ENCODE measurements around the gene TLR6. TPM values are rescaled to one million over a fixed set of nuclear protein-coding genes. Genes with fewer than 3 reads are reported as not detected.

Gene TLR6
- total RNA-seq, 2 donors from 2014 or later: 0.13 to 0.53 TPM

- Mint-ChIP-seq H3K4me1 (peaks cover 7% of the 10 kb centered on the region), H3K36me3 (ENCODE audit: low read depth) (no peaks in the 10 kb centered on the region), H3K27me3 (ENCODE audit: insufficient read depth) (peaks cover 8% of the 10 kb centered on the region), H3K4me3 (no peak overlapping the region), H3K9me3 (no peaks in the 10 kb centered on the region), H3K27ac (no peak overlapping the region)
- Histone ChIP-seq H3K4me3 (ENCODE audit: low read length) (no peak overlapping the region), H3K4me1 (ENCODE audit: control insufficient read depth, insufficient read depth, low read length) (no peaks in the 10 kb centered on the region), H3K27me3 (ENCODE audit: control insufficient read depth, insufficient read depth, low read length, poor library complexity, severe bottlenecking) (no peaks in the 10 kb centered on the region), H3K9ac (ENCODE audit: extremely low read depth, low read length, poor library complexity, severe bottlenecking) (no peak overlapping the region), H3K36me3 (ENCODE audit: control insufficient read depth, insufficient read depth, low read length) (no peaks in the 10 kb centered on the region), H3K9me3 (ENCODE audit: control insufficient read depth, low read length) (no peaks in the 10 kb centered on the region), H3K27ac (ENCODE audit: low read depth, low read length) (no peak overlapping the region)
- peak; percentile 94 for TF ChIP-seq CTCF (conservative IDR thresholded peaks at IDR 0.05)
- peak; percentile 89 for DNase-seq
- 25 to 26% methylated on average over 5 of the region's 5 CpGs for WGBS, 2 experiments (ENCODE audit: insufficient coverage in 1 of 2, insufficient read length in 1 of 2)
Observed at GRCh38 chr4:38860788-38861424, 4.3 kb upstream of the TLR6 start.

- DNase-seq: no peak
- no peak for TF ChIP-seq CTCF (conservative IDR thresholded peaks at IDR 0.05)
- no peak overlapping the region for H3K4me3 ChIP-seq (ENCODE audit: low read length)
- no peaks in the 10 kb centered on the region for H3K27me3 ChIP-seq (ENCODE audit: control insufficient read depth, insufficient read depth, low read length, poor library complexity, severe bottlenecking)
- H3K9me3 ChIP-seq (ENCODE audit: control insufficient read depth, low read length): no peaks in the 10 kb centered on the region
- no peaks in the 10 kb centered on the region for H3K9me3 Mint-ChIP-seq
- no peak overlapping the region for H3K27ac ChIP-seq (ENCODE audit: low read depth, low read length)
- no peak overlapping the region for H3K9ac ChIP-seq (ENCODE audit: extremely low read depth, low read length, poor library complexity, severe bottlenecking)
- peaks cover 8% of the 10 kb centered on the region for H3K27me3 Mint-ChIP-seq (ENCODE audit: insufficient read depth)
- 95% methylated on average over 2 to 5 of the region's 7 CpGs for WGBS, 2 experiments (ENCODE audit: insufficient coverage in 1 of 2, insufficient read length in 1 of 2)
- no peaks in the 10 kb centered on the region for H3K36me3 Mint-ChIP-seq (ENCODE audit: low read depth)
- peaks cover 7% of the 10 kb centered on the region for H3K4me1 Mint-ChIP-seq
- H3K36me3 ChIP-seq (ENCODE audit: control insufficient read depth, insufficient read depth, low read length): no peaks in the 10 kb centered on the region
- H3K4me1 ChIP-seq (ENCODE audit: control insufficient read depth, insufficient read depth, low read length): no peaks in the 10 kb centered on the region
- H3K4me3 Mint-ChIP-seq: no peak overlapping the region
- no peak overlapping the region for H3K27ac Mint-ChIP-seq
Observed at GRCh38 chr4:38859501-38859900, 2.9 kb upstream of the TLR6 start.

- Histone ChIP-seq H3K4me1 (ENCODE audit: control insufficient read depth, insufficient read depth, low read length) (no peaks in the 10 kb centered on the region), H3K27ac (ENCODE audit: low read depth, low read length) (no peak overlapping the region), H3K9me3 (ENCODE audit: control insufficient read depth, low read length) (no peaks in the 10 kb centered on the region), H3K36me3 (ENCODE audit: control insufficient read depth, insufficient read depth, low read length) (no peaks in the 10 kb centered on the region), H3K9ac (ENCODE audit: extremely low read depth, low read length, poor library complexity, severe bottlenecking) (no peak overlapping the region), H3K27me3 (ENCODE audit: control insufficient read depth, insufficient read depth, low read length, poor library complexity, severe bottlenecking) (no peaks in the 10 kb centered on the region), H3K4me3 (ENCODE audit: low read length) (no peak overlapping the region)
- Mint-ChIP-seq H3K27me3 (ENCODE audit: insufficient read depth) (peaks cover 5% of the 10 kb centered on the region), H3K36me3 (ENCODE audit: low read depth) (no peaks in the 10 kb centered on the region), H3K4me1 (peaks cover 7% of the 10 kb centered on the region), H3K9me3 (no peaks in the 10 kb centered on the region), H3K4me3 (no peak overlapping the region), H3K27ac (no peak overlapping the region)
- no peak for DNase-seq
- 85 to 89% methylated on average over 3 of the region's 3 CpGs for WGBS, 2 experiments (ENCODE audit: insufficient coverage in 1 of 2, insufficient read length in 1 of 2)
- no peak for TF ChIP-seq CTCF (conservative IDR thresholded peaks at IDR 0.05)
Observed at GRCh38 chr4:38858097-38858420, 1.4 kb upstream of the TLR6 start.
